ENCODE results near the gene SMARCB1. TPM values are rescaled to one million over a fixed set of nuclear protein-coding genes. Genes with fewer than 3 reads are reported as not detected.
A peak's percentile ranks its signal among the peaks of the same experiment; 100 is the strongest.

SMARCB1 gene
- total RNA-seq, 1 donor from 2014 or later: 22.1 TPM

DNA sequence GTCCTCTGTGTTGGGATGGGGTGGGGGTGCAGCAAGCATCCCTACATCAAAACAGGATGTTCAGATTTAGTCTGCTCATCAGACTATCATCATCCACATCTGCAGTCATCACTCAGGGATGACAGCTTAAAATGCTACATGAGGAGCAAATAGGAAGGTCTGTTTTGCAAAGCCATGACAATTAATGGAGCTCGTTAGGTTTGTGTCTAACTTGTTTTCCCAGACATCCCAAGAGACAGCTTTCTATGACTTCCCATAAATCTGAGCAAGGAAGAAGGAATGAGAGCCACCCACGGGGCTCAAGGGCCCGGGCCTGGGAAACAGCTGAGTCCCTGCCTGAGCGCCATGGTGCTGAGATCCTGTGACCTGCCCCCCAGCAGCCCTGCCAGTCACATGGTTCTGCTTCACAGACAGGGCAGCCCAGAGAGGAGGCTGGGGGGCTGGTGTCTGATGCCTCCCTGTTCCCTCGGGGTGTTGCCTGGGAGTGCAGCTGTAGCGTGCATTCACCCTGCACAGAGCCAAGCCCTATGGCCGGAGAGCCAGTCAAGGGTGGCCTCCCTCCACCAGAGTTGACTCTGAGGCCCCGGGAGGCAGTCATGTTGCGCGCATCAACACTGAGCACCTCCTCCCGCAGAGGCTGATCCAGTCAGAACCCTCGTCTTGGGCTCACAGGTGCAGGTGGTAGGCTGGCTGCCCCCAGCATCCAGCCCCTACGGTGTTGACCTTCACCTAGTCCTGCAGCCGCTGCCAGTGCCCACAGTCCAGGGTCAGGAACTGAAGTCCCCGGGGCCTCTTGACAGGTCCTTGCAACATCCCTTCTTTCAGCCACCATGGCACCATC lies 40.0 kb downstream of the SMARCB1 start:
- no peak for DNase-seq (ENCODE audit: low spot score in 2 of 2)
- H3K36me3 ChIP-seq: peaks cover 51 to 65% of the 10 kb centered on the region in 2 donors
- intact Hi-C loops (cut with DNase I): no loop called here

DNA sequence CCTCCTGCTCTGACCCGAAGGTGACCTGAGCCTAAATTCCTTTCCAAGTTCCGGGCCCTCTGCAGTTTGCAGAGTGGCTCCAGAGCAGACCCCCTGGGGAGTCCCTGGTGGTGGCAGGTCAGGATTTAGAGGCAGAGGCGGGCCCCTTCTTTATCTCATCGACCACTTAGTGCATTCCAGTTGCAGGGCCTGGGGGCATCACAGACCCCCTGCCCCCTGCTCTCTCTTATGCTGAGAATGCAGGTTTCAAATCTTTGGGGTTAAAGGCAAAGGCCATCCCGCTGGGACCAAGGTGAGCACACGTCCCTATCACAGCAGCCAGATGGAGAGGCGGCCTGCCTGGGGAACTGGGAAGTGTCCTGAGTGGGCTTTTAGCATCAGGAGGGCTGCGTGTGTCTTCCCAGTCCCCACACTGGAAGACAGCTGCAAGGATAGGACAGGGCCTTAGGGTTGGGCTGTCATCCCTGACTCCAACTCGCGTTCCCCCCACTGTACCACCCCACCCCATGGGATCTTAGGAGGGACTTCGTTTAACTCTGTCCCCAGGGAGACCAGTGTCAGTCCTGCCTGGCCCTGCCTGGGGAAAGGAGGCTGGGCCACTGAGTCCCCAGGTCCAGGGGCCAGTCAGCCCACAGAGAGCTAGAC lies 40.7 kb downstream of the SMARCB1 start:
- no peak for DNase-seq (ENCODE audit: low spot score in 2 of 2)
- H3K27ac ChIP-seq: no peak overlapping the region
- H3K36me3 ChIP-seq: peaks cover 44 to 57% of the 10 kb centered on the region in 2 donors

More for the DNA sequence above, 40.0 kb downstream of the SMARCB1 start:
- Histone ChIP-seq H3K9me3 (no peaks in the 10 kb centered on the region), H3K4me1 (no peaks in the 10 kb centered on the region), H3K4me3 (no peak overlapping the region), H3K27me3 (no peaks in the 10 kb centered on the region), H3K27ac (peak overlapping the region; percentile 2 to 28)
- TF ChIP-seq, protein P1, sequence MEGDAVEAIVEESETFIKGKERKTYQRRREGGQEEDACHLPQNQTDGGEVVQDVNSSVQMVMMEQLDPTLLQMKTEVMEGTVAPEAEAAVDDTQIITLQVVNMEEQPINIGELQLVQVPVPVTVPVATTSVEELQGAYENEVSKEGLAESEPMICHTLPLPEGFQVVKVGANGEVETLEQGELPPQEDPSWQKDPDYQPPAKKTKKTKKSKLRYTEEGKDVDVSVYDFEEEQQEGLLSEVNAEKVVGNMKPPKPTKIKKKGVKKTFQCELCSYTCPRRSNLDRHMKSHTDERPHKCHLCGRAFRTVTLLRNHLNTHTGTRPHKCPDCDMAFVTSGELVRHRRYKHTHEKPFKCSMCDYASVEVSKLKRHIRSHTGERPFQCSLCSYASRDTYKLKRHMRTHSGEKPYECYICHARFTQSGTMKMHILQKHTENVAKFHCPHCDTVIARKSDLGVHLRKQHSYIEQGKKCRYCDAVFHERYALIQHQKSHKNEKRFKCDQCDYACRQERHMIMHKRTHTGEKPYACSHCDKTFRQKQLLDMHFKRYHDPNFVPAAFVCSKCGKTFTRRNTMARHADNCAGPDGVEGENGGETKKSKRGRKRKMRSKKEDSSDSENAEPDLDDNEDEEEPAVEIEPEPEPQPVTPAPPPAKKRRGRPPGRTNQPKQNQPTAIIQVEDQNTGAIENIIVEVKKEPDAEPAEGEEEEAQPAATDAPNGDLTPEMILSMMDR (IDR thresholded peaks at IDR 0.05): no peak

DNA sequence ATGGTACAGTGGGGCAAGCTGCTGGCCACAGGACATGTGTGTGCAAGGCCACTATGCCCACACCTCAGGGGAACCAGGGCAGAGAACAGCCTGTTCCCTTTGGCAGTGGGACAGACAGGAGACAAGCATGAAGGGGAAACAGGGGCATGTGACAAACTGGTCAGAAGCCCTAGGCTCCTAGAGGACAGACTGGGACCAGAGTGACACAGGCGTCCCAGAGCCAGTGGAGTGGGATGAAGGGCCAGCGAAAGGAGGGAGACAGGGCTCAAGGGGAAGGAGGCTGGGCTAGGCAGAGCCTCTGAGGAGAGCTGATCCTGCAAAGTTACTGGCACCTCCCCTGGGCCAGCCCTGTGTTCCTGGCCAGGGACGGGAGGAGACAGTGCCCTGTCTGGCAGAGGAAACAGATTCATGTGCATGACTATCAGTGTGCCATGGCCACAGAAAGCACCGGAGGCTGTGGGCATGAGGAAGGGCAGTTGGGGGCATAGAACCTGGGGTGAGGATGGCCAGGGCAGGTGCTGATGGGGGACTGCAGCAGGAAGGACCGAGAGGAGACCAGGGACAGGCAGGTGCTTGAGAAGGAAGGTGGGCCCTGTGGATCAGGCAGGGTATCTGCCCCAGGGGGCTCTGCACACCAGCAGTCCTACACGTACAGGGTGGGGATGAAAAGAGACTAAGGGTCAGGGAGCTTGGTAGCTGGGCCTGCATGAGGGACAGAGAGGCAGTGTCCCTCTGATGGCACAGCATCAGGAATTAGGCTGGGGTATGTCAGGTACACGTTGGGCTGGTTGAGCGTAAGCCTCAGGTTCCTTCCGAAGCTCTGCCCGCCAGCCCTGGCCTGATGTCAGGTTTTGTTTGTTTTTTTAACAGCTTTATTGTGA lies 42.3 kb downstream of the SMARCB1 start:
- intact Hi-C loops (cut with DNase I): no loop called here
- Histone ChIP-seq H3K4me3 (no peak overlapping the region), H3K36me3 (peaks cover 42 to 54% of the 10 kb centered on the region in 2 donors), H3K27me3 (no peaks in the 10 kb centered on the region), H3K27ac (peak overlapping the region in 1 of 2 donors; percentile 2), H3K9me3 (no peaks in the 10 kb centered on the region), H3K4me1 (no peaks in the 10 kb centered on the region)
- TF ChIP-seq, protein P1 (IDR thresholded peaks at IDR 0.05): no peak
- no peak for DNase-seq (ENCODE audit: low spot score in 2 of 2)

More for the DNA sequence above, 40.7 kb downstream of the SMARCB1 start:
- Histone ChIP-seq H3K4me1 (no peaks in the 10 kb centered on the region), H3K27me3 (no peaks in the 10 kb centered on the region), H3K4me3 (no peak overlapping the region), H3K9me3 (no peaks in the 10 kb centered on the region)
- TF ChIP-seq, protein P1 (IDR thresholded peaks at IDR 0.05): no peak
- intact Hi-C loops (cut with DNase I): no loop called here

DNA sequence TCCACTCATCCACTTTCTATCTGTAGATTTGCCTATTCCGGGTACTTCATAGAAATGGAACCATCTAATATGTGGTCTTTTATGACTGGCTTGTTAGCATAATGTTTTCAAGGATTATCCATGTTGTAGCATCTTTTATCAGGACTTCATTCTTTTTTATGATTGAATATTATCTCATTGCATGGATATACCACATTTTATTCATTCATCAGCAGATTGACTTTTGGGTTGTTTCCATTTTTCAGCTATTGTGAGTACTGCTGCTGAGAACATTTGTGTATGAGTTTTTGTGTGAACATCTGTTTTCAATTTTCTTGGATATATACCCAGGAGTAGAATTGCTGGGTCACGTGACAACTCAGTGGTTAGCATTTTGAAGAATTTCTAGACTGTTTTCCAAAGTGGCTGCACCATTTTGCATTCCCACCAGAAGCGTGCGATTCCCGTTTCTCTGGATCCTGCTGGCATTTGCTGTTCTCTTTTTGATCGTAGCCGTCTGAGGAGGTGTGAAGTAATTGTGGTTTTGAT lies 43.1 kb downstream of the SMARCB1 start:
- Histone ChIP-seq H3K36me3 (peaks cover 45 to 47% of the 10 kb centered on the region in 2 donors), H3K27ac (no peak overlapping the region), H3K4me1 (peaks cover 8% of the 10 kb centered on the region in 2 donors), H3K4me3 (no peak overlapping the region), H3K27me3 (no peaks in the 10 kb centered on the region), H3K9me3 (no peaks in the 10 kb centered on the region)
- TF ChIP-seq, protein P1 (IDR thresholded peaks at IDR 0.05): no peak
- no peak for DNase-seq (ENCODE audit: low spot score in 2 of 2)
- intact Hi-C loops (cut with DNase I): no loop called here

DNA sequence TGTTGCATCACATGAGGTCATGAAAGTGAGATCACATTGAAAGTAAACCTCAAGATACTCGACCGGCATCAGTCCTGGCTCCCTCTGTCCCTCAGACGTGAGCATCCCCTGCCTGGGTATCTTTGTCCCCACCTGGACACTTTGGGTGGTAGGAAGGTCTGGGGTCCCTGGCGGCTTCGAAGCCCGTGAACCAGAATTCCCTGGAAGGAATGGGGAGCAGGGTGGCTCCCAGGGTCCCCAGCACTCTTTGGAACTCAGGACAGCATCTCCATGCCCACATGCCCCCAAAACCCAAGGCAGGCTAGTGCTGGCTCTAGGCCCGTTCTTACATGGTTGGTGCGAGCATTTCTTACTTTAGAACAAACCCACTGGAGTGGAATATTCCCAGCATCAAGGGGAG lies 44.5 kb downstream of the SMARCB1 start:
- no peaks in the 10 kb centered on the region for H3K27me3 ChIP-seq
- intact Hi-C loops (cut with DNase I): no loop called here
- no peak overlapping the region for H3K4me3 ChIP-seq
- no peak for DNase-seq (ENCODE audit: low spot score in 2 of 2)
- H3K4me1 ChIP-seq: peaks cover 14 to 18% of the 10 kb centered on the region in 2 donors
- TF ChIP-seq, protein P1 (IDR thresholded peaks at IDR 0.05): no peak
- H3K9me3 ChIP-seq: no peaks in the 10 kb centered on the region
- H3K36me3 ChIP-seq: peaks cover 34 to 36% of the 10 kb centered on the region in 2 donors
- H3K27ac ChIP-seq: no peak overlapping the region
